GM19463 (cell line): ENCODE data around the gene TTBK1.

Experiments used
- ATAC-seq: cut with Tn5 transposase; IDR thresholded peaks from one replicate; pipeline ENCODE4 v1.9.1; 2021; ENCODE audit warnings: mild to moderate bottlenecking, moderate library complexity; ENCODE audit not compliant: unreplicated experiment

Gene TTBK1

DNA sequence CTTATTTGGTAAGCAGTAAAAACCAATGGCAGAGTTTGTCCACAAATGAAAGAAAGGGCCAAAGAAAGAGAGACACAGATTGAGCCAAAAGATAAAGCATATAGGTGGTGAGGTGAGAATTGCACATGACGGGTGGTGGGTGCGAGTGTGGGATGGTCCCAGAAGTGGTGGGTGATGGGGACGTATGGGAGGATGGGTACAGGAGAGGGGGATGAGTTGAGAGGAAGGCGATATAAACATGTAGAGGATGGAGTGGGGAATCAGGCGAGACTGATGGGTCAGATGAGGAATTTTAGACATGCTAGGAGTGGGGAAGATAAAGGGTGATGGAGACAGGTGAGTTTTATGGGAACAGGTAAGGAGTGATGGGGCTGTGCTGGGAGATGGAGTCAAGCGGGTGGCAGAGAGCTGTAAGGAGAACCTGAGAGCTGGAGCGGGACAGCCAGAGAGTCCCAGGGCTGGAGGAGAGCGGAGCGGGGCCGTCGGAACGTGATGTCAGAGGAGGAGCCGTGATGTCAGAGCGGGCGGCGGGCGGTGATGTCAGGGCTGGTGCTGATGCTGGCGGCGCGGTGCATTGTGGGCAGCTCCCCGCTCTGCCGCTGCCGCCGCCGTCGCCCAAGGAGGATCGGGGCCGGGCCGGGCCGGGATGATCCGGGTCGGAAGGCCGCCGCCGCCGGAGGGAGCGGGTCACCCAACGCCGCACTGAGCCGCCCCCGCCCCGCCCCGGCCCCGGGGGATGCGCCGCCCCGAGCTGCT lies at the start of gene TTBK1:
TSS of gene TTBK1 (plus strand) at position 574 of the 756 bp plus-strand sequence. CDS start 3,180 bp downstream, outside the sequence.
- ATAC-seq = no peak

DNA sequence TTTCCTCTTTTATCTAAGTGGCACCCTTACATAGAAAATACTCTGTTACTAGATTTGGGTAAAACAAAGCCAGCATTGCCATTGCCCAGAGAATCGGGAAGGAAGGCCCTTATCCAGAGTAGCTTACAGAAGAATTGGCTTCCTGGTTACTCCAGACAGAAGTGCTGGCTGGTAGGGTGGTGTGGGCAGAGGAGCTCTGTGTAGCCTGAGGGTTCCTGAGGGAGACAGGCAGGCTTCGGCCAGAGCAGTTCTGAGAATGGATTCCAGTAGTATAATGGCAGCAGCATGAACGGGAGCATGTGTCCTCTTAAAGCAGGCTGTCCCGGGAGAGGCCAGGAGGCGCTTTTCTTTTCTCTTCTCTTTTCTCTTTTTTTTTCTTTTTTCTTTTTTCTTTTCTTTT lies 49.4 kb upstream of the TTBK1 start:
- ATAC-seq = no peak

DNA sequence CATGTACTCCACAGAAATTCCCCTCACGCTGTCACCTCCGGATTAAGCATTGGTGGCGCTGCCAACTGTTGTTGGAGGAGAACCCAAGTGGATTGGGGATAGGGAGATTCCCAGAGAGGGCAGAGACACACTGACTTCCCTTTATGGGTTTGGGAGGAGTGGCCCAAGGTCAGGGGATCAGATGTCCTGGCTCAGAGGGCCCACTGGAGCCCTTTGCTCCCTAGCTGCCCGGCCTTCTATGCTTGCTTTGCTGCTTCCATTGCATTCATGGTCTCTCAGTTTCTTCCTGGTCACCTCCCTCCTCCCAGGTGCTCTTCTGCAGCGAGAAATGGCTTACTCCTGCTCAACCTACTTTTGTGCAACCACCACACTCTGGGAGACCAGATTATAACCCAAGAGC lies 46.9 kb upstream of the TTBK1 start:
- ATAC-seq = no peak

DNA sequence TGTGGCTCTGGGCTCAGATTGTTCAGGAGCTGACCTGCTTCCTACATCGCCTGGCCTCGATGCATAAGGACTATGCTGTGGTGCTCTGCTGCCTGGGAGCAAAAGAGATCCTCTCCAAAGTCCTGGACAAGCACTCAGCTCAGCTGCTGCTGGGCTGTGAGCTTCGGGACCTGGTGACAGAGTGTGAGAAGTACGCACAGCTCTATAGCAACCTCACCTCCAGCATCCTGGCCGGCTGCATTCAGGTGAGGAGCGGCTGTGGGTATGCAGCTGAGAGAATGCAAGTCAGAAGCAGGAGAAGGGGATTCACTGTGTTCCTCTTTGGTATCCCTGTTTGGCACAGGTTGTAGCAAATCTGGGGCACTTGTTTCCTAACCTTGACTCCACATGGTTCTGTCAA lies 43.4 kb upstream of the TTBK1 start:
- no peak for ATAC-seq

DNA sequence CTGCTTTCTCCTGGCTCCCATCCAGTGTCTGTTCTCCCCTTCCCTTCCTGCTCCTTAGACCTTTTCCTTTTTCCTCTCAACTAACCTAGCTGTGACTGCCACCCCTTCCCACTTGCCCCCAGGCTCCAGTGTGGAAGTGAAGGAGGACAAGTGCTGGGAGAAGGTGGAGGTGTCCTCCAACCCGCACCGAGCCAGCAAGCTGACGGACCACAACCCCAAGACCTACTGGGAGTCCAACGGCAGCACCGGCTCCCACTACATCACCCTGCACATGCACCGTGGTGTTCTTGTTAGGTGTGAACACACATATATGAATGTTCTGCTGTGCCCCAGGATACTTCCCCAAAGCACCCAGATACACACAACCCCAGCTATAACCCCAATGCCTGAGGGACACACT lies 42.7 kb upstream of the TTBK1 start:
- no peak for ATAC-seq

DNA sequence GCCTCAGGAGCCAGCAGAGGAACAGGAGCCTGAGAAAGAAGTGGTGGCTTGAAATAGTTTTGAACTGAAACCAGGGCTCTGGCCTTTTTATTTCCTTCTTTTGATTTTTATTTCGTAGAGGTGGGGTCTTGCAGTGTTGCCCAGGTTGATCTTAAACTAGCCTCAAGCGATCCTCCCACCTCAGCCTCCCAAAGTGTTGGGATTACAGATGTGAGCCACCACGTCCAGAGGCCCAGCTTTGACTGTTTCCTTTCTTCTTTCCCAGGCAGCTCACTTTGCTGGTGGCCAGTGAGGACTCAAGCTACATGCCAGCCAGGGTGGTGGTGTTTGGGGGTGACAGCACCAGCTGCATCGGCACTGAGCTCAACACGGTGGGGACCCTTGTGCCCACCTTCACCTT lies 40.8 kb upstream of the TTBK1 start:
- ATAC-seq = no peak

DNA sequence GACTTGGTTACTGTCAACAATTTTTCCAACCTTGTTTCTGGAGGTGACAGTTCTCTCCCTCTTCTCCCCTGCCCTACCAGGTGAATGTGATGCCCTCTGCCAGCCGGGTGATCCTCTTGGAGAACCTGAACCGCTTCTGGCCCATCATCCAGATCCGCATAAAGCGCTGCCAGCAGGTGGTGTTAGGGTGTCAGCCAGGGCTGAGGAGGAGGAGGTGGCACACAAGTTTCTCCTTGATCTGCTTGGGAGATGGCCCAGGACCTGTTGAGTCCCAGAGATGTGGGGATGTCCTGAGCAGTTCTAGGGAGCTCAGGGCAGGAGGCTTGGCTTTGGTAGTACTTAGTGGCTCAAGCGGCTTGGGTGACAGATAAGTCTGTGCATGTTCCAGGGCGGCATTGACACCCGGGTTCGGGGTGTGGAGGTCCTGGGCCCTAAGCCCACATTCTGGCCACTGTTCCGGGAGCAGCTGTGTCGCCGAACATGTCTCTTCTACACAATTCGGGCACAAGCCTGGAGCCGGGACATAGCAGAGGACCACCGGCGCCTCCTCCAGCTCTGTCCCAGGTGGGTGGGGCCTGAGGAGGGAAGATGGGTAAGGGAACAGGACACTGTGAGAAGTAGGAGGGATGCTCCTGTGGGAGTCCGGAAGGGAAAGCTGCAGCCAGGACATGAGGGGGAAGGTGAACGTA lies 40.1 kb upstream of the TTBK1 start:
- no peak for ATAC-seq

DNA sequence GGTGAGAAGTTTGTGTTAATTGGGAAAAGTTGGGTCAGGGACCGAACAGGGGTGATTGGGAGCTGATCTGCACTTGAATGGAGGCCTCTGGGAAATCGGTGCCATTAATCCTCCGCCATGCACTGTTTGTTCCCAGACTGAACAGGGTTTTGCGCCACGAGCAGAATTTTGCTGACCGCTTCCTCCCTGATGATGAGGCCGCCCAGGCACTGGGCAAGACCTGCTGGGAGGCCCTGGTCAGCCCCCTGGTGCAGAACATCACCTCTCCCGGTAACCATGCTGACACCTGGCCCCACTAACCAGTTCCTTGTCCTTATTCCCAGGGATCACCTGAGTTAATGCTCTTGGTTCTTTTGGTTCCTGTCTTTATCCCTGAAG lies 39.6 kb upstream of the TTBK1 start:
- ATAC-seq = no peak

DNA sequence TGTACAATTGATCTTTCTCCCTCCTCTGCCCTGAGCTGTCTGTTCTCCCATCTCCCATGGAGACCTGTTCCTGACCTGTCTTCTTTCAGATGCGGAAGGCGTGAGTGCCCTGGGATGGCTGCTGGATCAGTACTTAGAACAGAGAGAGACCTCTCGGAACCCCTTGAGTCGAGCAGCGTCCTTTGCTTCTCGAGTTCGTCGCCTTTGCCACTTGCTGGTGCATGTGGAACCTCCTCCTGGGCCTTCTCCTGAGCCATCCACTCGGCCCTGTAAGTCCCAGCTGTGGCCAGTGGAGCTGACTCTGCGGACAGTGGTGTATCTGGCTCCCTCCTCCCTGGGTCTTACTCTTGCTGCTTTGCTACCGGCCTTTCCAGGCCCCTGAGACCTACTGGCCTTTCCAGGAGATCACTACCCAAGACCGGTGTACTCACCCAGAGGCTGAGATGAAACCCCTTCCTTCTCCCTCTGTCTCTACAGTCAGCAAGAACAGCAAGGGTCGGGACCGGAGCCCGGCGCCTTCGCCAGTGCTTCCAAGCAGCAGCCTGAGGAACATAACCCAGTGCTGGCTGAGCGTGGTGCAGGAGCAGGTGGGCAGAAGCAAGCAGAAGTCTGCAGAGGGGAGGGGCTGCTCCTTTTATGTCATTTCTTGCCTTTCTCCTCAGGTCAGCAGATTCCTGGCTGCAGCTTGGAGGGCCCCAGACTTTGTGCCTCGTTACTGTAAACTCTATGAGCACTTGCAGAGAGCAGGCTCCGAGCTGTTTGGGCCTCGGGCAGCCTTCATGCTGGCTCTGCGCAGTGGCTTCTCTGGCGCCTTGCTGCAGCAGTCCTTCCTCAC lies 38.8 kb upstream of the TTBK1 start:
- ATAC-seq = no peak

DNA sequence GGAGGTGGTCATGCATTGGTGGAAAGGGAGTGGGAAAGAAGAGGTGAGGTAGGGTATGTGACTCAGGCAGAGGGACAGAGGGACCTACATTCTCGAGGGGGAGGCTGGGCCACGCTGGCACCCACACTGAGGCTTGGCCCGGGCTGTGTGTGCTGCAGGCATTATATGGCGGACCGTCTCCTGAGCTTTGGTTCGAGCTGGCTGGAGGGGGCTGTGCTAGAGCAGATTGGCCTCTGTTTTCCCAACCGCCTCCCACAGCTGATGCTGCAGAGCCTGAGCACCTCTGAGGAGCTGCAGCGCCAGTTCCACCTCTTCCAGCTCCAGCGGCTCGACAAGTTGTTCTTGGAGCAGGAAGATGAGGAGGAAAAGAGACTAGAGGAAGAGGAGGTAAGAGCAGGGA lies 37.4 kb upstream of the TTBK1 start:
- ATAC-seq = no peak

DNA sequence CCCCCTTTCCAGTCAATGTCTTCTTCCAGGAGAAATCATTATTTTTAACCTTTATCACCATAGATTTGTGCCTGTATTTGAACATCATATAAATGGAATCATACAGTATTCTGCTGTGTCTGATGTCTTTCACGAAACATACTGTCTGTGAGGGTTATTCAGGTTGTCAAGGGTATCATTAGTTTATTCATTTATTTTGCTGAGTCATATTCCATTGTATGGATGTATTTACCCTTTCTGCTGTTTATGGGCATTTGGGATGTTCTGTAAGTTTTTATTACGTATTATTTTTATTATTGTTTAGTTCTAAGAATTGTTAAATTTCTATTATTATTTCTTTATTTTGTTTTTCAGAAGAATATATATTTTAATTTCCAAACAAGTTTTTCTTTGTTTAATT lies 36.0 kb upstream of the TTBK1 start:
- ATAC-seq = no peak

DNA sequence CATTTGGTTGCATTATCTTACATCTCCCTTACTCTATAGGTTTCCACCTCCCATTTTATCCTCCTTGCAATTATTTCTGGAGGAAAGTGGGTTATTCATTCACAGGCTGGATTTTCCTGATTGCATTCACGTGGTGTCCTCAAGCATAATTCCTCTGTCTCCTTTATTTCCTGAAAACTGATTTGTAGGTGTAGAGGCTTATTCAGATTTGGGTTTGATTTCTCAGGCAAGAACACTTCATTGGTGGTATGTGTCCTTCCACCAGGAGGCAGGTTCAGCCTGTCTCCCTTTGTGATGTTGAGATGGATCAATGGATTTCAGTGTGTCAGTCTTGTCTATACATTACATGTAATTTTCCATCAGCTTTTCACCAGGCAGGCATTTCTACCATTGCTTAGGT lies 31.3 kb upstream of the TTBK1 start:
- ATAC-seq = no peak

DNA sequence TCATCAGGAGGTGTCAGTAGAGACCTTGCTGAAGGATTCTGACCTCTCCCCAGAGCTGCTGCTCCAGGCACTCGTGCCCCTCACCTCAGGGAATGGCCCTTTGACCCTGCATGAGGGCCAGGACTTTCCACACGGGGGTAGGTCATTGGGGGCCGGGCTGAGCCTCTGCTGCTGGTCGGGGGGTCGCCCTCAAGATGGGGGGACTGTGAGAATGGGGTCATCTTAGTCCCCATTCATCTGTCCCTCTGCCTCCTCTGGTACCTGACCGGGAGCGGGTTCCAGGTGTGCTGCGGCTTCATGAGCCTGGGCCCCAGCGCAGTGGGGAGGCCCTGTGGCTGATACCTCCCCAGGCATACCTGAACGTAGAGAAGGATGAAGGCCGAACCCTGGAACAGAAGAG lies 29.9 kb upstream of the TTBK1 start:
- ATAC-seq = no peak

DNA sequence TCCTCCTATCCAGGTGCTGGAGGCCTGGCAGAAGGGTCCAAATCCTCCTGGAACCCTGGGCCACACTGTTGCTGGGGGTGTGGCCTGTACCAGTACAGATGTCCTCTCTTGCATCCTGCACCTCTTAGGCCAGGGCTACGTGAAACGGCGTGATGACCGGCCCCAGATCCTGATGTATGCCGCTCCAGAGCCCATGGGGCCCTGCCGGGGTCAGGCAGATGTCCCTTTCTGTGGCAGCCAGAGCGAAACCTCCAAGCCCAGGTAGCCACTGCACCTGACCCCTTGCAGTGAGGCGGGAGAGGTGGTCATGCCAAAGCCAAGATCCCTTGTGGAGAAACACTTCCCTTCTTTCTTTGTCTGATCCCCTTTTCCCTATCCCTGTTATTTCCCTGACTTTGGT lies 28.2 kb upstream of the TTBK1 start:
- ATAC-seq = no peak

DNA sequence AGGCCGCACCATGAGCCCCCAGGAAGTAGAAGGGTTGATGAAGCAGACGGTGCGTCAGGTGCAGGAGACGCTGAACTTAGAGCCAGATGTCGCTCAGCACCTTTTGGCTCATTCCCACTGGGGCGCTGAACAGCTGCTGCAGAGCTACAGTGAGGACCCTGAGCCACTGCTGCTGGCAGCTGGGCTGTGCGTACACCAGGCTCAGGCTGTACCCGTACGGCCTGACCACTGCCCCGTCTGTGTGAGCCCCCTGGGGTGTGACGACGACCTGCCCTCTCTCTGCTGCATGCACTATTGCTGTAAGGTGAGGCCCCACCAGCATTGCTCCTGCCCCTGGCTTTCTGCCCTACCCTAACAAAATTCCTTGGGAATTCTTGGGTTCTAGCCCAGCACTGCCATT lies 27.1 kb upstream of the TTBK1 start:
- no peak for ATAC-seq

DNA sequence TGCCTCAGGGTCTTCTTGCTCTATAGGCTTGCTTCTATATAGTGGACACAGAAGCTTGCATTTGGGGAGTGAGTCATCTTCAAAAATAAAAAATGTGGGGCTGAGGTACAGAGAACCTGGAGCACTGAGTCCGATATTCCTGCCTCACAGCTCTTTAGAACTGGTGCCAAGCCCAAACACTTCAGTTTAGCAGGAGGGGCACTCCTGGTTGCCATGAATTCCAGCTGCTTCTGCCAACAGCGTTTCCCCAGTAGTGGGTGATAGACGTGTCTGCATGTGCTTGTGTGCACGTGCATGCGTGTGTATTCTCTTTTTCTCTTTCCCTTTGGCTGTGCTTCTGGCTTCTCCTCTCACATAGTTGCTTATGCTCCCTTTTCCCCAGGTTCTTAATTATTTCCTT lies 25.9 kb upstream of the TTBK1 start:
- ATAC-seq = no peak

DNA sequence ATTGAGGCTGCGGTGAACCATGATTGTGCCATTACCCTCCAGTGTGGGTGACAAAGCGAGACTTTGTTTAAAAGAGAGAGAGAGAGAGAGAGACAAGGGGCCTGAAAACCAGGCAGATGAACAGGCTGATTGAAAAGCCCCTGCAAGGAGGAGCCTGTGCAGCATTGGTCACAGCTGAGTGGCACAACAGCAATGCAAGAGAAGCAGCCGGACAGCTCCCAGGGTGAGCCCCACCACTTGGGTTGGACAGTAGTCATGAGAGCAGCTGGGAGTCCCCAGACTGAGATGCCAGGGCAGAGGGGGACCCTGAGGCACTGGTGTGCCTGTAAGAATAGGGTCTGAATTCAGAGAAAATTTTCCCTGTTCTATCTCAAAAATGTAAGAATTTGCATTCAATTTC lies 24.2 kb upstream of the TTBK1 start:
- ATAC-seq = no peak

DNA sequence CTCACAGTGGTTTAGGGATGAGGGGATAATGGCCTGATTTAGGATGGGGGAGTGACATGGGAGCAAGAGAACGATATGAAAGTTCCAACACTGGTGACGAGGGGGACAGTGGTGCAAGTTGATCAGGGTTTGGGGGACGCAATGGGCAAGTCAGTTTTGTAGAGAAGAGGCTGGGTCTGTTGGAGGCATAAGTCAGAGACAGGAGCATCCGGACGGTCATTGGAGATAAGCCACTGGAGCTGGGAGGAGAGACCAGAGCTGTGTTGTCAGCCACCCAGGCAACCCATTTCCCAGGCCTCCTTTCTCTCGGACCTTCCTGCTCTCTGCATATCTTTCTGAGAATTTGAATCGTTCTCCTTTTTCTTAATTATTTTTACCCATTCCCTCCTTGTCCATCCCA lies 23.5 kb upstream of the TTBK1 start:
- ATAC-seq = no peak

DNA sequence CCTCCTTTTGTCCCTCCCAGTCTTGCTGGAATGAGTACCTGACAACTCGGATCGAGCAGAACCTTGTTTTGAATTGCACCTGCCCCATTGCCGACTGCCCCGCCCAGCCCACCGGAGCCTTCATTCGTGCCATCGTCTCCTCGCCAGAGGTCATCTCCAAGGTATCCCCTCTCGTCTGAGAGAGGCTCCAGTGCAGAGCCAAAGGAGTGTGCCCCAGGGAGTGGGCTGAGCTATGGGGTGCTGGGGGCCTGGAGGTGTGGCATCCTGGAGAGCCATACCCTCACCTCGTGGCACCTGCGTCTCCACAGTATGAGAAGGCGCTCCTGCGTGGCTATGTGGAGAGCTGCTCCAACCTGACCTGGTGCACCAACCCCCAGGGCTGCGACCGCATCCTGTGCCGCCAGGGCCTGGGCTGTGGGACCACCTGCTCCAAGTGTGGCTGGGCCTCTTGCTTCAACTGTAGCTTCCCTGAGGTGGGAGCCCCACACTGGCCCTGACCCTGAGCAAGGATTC lies 22.8 kb upstream of the TTBK1 start:
- ATAC-seq = no peak

DNA sequence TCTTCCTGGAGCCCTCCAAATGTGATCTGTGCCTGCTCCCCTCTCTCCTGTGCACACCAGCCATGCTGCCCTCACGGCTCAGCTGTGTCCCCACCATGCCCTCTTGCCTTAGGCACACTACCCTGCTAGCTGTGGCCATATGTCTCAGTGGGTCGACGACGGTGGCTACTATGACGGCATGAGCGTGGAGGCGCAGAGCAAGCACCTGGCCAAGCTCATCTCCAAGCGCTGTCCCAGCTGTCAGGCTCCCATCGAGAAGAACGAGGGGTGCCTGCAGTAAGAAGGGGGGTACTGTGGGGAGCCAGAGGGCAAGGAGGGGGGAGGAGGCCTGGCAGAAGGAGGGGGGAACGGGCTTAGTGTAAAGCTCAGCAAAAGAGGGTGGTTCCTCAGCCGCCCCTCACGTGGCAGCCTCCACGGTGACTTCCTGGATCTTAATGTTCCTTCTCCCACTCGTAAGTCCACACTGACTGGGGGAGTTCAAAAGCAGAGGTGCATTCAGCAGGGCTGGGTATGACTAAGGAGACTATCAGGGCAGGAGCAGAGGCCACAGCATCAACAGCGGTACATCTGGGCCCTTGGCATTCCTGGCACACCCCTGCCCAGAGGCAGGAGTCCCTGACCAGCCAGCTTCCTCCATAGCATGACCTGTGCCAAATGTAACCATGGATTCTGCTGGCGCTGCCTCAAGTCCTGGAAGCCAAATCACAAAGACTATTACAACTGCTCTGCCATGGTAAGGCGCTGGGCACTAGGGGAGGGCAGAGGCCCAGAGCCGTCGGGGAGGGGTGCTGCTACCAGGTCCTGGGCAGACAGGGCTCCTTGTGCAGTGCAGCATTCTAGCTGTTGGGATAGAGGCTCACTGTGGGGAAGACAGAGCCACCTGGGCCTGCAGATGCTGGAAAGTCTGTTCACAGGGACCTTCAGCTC lies 22.0 kb upstream of the TTBK1 start:
- no peak for ATAC-seq
